OCI-LY3 (cell line): ENCODE measurements around the gene WFS1.

Experiments
- H2AFZ ChIP-seq: fragments of 200-600, 300-600 bp; shearing (Covaris generic); 2 replicates; pipeline ENCODE4 v1.6.0; 2014; ENCODE audit warnings: antibody characterized with exemption, low read depth, low read length
- H3K27ac ChIP-seq: fragments of 200-600, 300-600 bp; sonication (generic); 2 replicates; pipeline ENCODE4 v1.5.1; 2014; ENCODE audit warnings: mild to moderate bottlenecking, low read length, moderate library complexity, mixed read lengths
- H3K27me3 ChIP-seq: fragments of 200-600, 300-600 bp; sonication (generic); 2 replicates; pipeline ENCODE4 v1.6.1; 2014; ENCODE audit warnings: low read depth, low read length, mixed read lengths
- H3K36me3 ChIP-seq: fragments of 200-600, 300-600 bp; sonication (generic); replicated peaks from 2 replicates; pipeline ENCODE3; 2014; ENCODE audit warnings: low read depth, low read length, mixed read lengths
- H3K4me1 ChIP-seq: fragments of 300-600, 200-600 bp; sonication (generic); 2 replicates; pipeline ENCODE4 v1.6.1; 2014; ENCODE audit warnings: low read length, mixed read lengths
- H3K4me2 ChIP-seq: fragments of 200-600, 300-600 bp; sonication (generic); 2 replicates; pipeline ENCODE4 v1.6.1; 2014; ENCODE audit warnings: low read length, mixed read lengths
- H3K4me3 ChIP-seq: fragments of 300-600, 200-600 bp; sonication (generic); 2 replicates; pipeline ENCODE4 v1.5.1; 2014; ENCODE audit warnings: antibody characterized with exemption, mild to moderate bottlenecking, low read length, moderate library complexity
- H3K79me2 ChIP-seq: fragments of 300-600, 200-600 bp; shearing (Covaris generic); 2 replicates; pipeline ENCODE4 v1.6.1; 2014; ENCODE audit warnings: mild to moderate bottlenecking, low read length, mixed read lengths
- H3K9ac ChIP-seq: fragments of 300-600, 200-600 bp; shearing (Covaris generic); 2 replicates; pipeline ENCODE4 v1.6.0; 2014; ENCODE audit warnings: mild to moderate bottlenecking, low read length, moderate library complexity
- H3K9me3 ChIP-seq: fragments of 200-600, 300-600 bp; shearing (Covaris generic); 2 replicates; pipeline ENCODE4 v1.6.1; 2014; ENCODE audit warnings: low read length, mixed read lengths; ENCODE audit not compliant: insufficient read depth
- H4K20me1 ChIP-seq: fragments of 200-600, 300-600 bp; sonication (generic); 2 replicates; pipeline ENCODE4 v1.6.1; 2016; ENCODE audit warnings: low read length, mixed read lengths; ENCODE audit not compliant: insufficient read depth
- CTCF ChIP-seq: fragments of 200-600, 300-600 bp; sonication (generic); IDR thresholded peaks from 2 replicates; pipeline ENCODE4 v1.5.1; 2014; ENCODE audit warnings: antibody characterized with exemption, low read length, low read depth
- EZH2phosphoT487 ChIP-seq: fragments of 200-600 bp; shearing (Covaris generic); IDR thresholded peaks from 2 replicates; pipeline ENCODE4 v1.6.1; 2018; ENCODE audit warnings: antibody characterized with exemption, mixed run types, low read depth

Gene WFS1

GRCh38 chr4:6267573-6267972, 2.1 kb upstream of the WFS1 start:
- TF ChIP-seq CTCF (no peak), EZH2phosphoT487 (no peak)
- H4K20me1 ChIP-seq = no peaks in the 10 kb centered on the region
- no peak overlapping the region for H3K27ac ChIP-seq
- H2AFZ ChIP-seq = peak overlapping the region; percentile 74
- H3K4me2 ChIP-seq = peak overlapping the region; percentile 32
- no peaks in the 10 kb centered on the region for H3K36me3 ChIP-seq
- no peaks in the 10 kb centered on the region; the same call in 1 of the 2 replicates for H3K27me3 ChIP-seq
- H3K9ac ChIP-seq = no peak overlapping the region
- no peaks in the 10 kb centered on the region for H3K79me2 ChIP-seq
- H3K9me3 ChIP-seq = no peaks in the 10 kb centered on the region
- H3K4me1 ChIP-seq = peaks cover 7% of the 10 kb centered on the region; the same call in 1 of the 2 replicates
- H3K4me3 ChIP-seq = no peak overlapping the region

- TF ChIP-seq CTCF = no peak
- TF ChIP-seq EZH2phosphoT487 = no peak
- no peaks in the 10 kb centered on the region for H4K20me1 ChIP-seq
- no peaks in the 10 kb centered on the region; the same call in 1 of the 2 replicates for H3K27me3 ChIP-seq
- no peaks in the 10 kb centered on the region for H3K9me3 ChIP-seq
- H3K4me3 ChIP-seq = peak overlapping the region; percentile 71
- no peaks in the 10 kb centered on the region for H3K36me3 ChIP-seq
- H3K4me2 ChIP-seq = peak overlapping the region; percentile 50
- H3K9ac ChIP-seq = no peak overlapping the region
- no peak overlapping the region for H3K27ac ChIP-seq
- peaks cover 7% of the 10 kb centered on the region; the same call in 1 of the 2 replicates for H3K4me1 ChIP-seq
- no peaks in the 10 kb centered on the region for H3K79me2 ChIP-seq
- H2AFZ ChIP-seq = no peak overlapping the region
Observed at GRCh38 chr4:6268650-6269615, 717 bp upstream of the WFS1 start.

- TF ChIP-seq CTCF (no peak), EZH2phosphoT487 (no peak)
- Histone ChIP-seq H3K27ac (no peak overlapping the region), H3K9me3 (no peaks in the 10 kb centered on the region), H3K36me3 (no peaks in the 10 kb centered on the region), H2AFZ (no peak overlapping the region), H3K4me3 (peak overlapping the region; percentile 84), H3K27me3 (no peaks in the 10 kb centered on the region; the same call in 1 of the 2 replicates), H3K4me2 (peak overlapping the region; percentile 44), H3K4me1 (peaks cover 7% of the 10 kb centered on the region; the same call in 1 of the 2 replicates), H3K9ac (peak overlapping the region; percentile 54; the same call in 1 of the 2 replicates), H3K79me2 (no peaks in the 10 kb centered on the region), H4K20me1 (no peaks in the 10 kb centered on the region)
Observed at GRCh38 chr4:6270636-6271121, 1.0 kb downstream of the WFS1 start.

GRCh38 chr4:6271206-6271605, 1.6 kb downstream of the WFS1 start:
- Histone ChIP-seq H3K79me2 (no peaks in the 10 kb centered on the region), H3K36me3 (no peaks in the 10 kb centered on the region), H3K9ac (no peak overlapping the region), H2AFZ (no peak overlapping the region), H3K4me3 (no peak overlapping the region), H3K4me2 (no peak overlapping the region), H3K9me3 (no peaks in the 10 kb centered on the region), H4K20me1 (no peaks in the 10 kb centered on the region), H3K4me1 (peaks cover 7% of the 10 kb centered on the region; the same call in 1 of the 2 replicates), H3K27ac (no peak overlapping the region), H3K27me3 (no peaks in the 10 kb centered on the region; the same call in 1 of the 2 replicates)
- TF ChIP-seq EZH2phosphoT487 (no peak), CTCF (no peak)
